Ishikawa (cell line): Measurements from ENCODE around the gene UNC45A.
A peak's percentile ranks its signal among the peaks of the same experiment; 100 is the strongest.

ENCODE experiments used
- CEBPB ChIP-seq: IDR thresholded peaks from 2 replicates; pipeline ENCODE4 v1.6.1; 2012
- CREB1 ChIP-seq: IDR thresholded peaks from 2 replicates; pipeline ENCODE4 v1.6.1; 2012; ENCODE audit warnings: low read depth
- EGR1 ChIP-seq: IDR thresholded peaks from 2 replicates; pipeline ENCODE4 v1.6.1; 2012
- EP300 ChIP-seq: IDR thresholded peaks from 2 replicates; pipeline ENCODE4 v1.6.1; 2012; ENCODE audit warnings: borderline replicate concordance
- FOXM1 ChIP-seq: IDR thresholded peaks from 2 replicates; pipeline ENCODE4 v1.6.1; 2012; ENCODE audit warnings: low read depth, borderline replicate concordance
- MAX ChIP-seq: IDR thresholded peaks from 2 replicates; pipeline ENCODE4 v1.6.1; 2012
- NFIC ChIP-seq: IDR thresholded peaks from 2 replicates; pipeline ENCODE4 v1.6.1; 2012
- RAD21 ChIP-seq: IDR thresholded peaks from 2 replicates; pipeline ENCODE4 v1.6.1; 2012; ENCODE audit warnings: low read depth
- REST ChIP-seq: IDR thresholded peaks from 2 replicates; pipeline ENCODE4 v1.6.1; 2012; ENCODE audit warnings: low read depth, mild to moderate bottlenecking
- TAF1 ChIP-seq: IDR thresholded peaks from 2 replicates; pipeline ENCODE4 v1.6.1; 2012; ENCODE audit warnings: low read depth, mild to moderate bottlenecking
- TCF12 ChIP-seq: IDR thresholded peaks from 2 replicates; pipeline ENCODE4 v1.6.1; 2012; ENCODE audit warnings: low read depth
- TEAD4 ChIP-seq: IDR thresholded peaks from 2 replicates; pipeline ENCODE4 v1.6.1; 2012
- USF1 ChIP-seq: IDR thresholded peaks from 2 replicates; pipeline ENCODE4 v1.6.1; 2012
- YY1 ChIP-seq: IDR thresholded peaks from 2 replicates; pipeline ENCODE4 v1.6.1; 2012; ENCODE audit warnings: low read depth
- ZBTB7A ChIP-seq: IDR thresholded peaks from 2 replicates; pipeline ENCODE4 v1.6.1; 2012; ENCODE audit warnings: low read depth

The UNC45A gene

DNA sequence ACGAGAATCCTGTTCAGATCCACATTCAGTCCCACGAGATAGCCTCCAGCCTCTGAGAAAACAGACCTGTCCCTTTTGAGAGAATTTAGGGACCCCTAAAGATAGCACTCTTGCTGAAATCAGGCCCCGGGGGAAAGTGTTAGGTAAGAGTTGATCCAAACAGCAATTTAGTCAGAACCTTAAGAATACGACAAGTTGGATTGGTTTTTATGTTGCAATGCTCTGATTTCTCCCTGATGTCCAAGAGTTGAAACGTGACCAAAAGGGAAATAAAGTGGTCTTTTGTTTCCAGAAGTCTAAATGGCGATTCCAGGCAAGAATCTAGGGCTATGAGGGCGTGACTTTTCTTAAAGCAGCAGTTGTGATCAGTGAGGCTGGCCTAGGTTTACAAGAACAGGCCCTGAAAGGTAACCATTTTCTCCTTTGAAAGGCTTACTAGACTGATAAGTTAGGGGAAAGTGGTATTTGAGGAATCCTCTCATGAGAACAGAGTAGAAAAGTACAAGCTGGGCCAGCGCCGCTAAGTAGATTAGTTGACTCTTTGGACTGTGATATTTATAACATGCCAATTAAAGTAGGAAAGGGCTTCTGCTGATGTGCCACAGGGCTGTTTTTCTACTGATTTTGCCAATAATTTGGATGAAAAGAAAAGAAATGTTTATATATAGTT is 27.1 kb upstream of the UNC45A start:
- TF ChIP-seq MAX (no peak), YY1 (no peak), USF1 (no peak), TCF12 (no peak)

DNA sequence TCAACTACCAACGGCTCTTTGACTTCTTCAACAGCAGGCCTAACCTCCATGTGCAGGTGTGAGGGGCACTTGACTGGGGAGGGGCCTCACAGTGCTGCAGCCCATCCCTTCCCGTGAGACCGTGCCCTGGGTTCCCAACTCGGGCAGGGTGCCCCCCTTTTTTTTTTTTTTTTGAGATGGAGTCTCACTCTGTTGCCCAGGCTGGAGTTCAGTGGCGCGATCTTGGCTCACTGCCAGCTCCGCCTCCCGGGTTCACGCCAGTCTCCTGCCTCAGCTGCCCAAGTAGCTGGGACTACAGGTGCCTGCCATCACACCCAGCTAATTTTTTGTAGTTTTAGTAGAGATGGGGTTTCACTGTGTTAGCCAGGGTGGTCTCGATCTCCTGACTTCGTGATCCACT is 25.6 kb upstream of the UNC45A start:
- peak; percentile 65 for TF ChIP-seq NFIC

DNA sequence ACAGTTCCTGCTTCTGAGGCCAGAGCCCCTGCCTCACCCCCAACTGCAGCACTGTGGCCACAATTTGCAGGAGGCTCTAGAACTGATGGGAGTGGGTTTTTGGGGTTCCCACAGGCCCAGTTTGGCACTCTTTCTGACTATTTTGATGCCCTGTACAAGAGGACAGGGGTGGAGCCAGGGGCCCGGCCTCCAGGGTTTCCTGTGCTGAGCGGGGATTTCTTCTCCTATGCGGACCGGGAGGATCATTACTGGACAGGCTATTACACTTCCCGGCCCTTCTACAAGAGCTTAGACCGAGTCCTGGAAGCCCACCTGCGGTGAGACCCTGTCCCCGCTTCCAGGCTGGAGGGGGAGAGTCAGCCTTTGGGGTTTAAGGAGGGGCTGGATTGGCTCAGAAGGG is 25.1 kb upstream of the UNC45A start:
- TF ChIP-seq USF1 (no peak), TAF1 (no peak), ZBTB7A (no peak), TEAD4 (no peak), EGR1 (no peak), NFIC (no peak), RAD21 (no peak)

- TF ChIP-seq CEBPB = no peak
- TF ChIP-seq EGR1 = no peak
- no peak for TF ChIP-seq TCF12
- TF ChIP-seq TAF1 = no peak
Measured at GRCh38 chr15:90910441-90911301, 24.4 kb upstream of the UNC45A start.

- TF ChIP-seq TEAD4 = no peak
- TF ChIP-seq ZBTB7A = no peak
- no peak for TF ChIP-seq TAF1
- TF ChIP-seq EP300 = no peak
- TF ChIP-seq USF1 = no peak
- TF ChIP-seq MAX = no peak
- no peak for TF ChIP-seq TCF12
- no peak for TF ChIP-seq CREB1
- TF ChIP-seq NFIC = no peak
- no peak for TF ChIP-seq FOXM1
- no peak for TF ChIP-seq CEBPB
- TF ChIP-seq EGR1 = no peak
- TF ChIP-seq REST = no peak
- no peak for TF ChIP-seq RAD21
- TF ChIP-seq YY1 = no peak
Measured at GRCh38 chr15:90911302-90911623, 23.8 kb upstream of the UNC45A start.

DNA sequence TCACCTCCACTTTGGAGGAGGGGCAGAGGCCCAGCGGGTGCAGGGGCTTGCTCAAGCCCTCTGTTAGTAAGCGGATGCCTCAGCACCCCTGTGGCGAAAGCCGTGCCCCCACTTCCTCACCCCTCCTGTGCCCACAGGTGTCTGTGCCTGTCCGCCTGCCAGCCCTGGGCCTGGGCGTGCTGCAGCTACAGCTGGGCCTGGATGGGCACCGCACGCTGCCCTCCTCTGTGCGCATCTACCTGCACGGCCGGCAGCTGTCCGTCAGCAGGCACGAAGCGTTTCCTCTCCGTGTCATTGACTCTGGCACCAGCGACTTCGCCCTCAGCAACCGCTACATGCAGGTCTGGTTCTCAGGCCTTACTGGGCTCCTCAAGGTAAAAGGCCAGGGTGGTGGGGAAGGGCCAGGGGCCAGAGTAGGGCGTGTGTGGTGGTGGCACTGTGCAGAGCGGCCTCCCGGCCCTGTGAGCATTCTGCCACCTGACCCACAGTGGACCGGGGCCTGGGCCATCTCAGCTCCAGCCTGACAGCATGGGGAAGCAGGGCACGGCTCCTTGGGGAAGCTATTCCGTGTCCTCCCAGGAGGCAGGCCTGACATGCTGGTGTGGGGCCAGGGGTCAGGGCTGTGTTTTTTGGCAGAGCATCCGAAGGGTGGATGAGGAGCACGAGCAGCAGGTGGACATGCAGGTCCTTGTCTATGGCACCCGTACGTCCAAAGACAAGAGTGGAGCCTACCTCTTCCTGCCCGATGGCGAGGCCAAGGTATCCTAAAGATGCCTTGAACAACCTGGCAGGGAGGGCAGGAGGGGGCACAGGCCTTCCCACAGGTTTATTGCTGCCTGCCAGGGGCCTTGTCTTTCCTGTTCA is 22.9 kb upstream of the UNC45A start:
- no peak for TF ChIP-seq RAD21
- TF ChIP-seq EP300 = no peak
- TF ChIP-seq CEBPB = no peak
- TF ChIP-seq ZBTB7A = no peak
- no peak for TF ChIP-seq TAF1
- no peak for TF ChIP-seq CREB1
- no peak for TF ChIP-seq REST
- no peak for TF ChIP-seq TCF12
- no peak for TF ChIP-seq USF1
- no peak for TF ChIP-seq TEAD4
- TF ChIP-seq FOXM1 = no peak
- TF ChIP-seq NFIC = no peak
- no peak for TF ChIP-seq EGR1
- TF ChIP-seq MAX = no peak
- TF ChIP-seq YY1 = no peak
